ENCODE results near the gene MICAL2. TPM values are rescaled to one million over a fixed set of nuclear protein-coding genes. Genes with fewer than 3 reads are reported as not detected.

Gene MICAL2
- total RNA-seq, 2 donors from 2014 or later: 13.1 to 285 TPM

GRCh38 chr11:12217879-12218278 is 107.5 kb downstream of the MICAL2 start:
- Histone ChIP-seq H3K27ac (no peak overlapping the region), H3K36me3 (no peaks in the 10 kb centered on the region), H3K4me3 (no peak overlapping the region), H3K9me3 (no peaks in the 10 kb centered on the region), H3K27me3 (replicated peaks; ENCODE audit: insufficient read depth) (no peaks in the 10 kb centered on the region), H3K4me1 (replicated peaks) (peaks cover 24% of the 10 kb centered on the region)
- 97% methylated on average over 4 of the region's 4 CpGs for WGBS
- intact Hi-C loops (cut with DNase I): no loop called here
- TF ChIP-seq, protein P1, sequence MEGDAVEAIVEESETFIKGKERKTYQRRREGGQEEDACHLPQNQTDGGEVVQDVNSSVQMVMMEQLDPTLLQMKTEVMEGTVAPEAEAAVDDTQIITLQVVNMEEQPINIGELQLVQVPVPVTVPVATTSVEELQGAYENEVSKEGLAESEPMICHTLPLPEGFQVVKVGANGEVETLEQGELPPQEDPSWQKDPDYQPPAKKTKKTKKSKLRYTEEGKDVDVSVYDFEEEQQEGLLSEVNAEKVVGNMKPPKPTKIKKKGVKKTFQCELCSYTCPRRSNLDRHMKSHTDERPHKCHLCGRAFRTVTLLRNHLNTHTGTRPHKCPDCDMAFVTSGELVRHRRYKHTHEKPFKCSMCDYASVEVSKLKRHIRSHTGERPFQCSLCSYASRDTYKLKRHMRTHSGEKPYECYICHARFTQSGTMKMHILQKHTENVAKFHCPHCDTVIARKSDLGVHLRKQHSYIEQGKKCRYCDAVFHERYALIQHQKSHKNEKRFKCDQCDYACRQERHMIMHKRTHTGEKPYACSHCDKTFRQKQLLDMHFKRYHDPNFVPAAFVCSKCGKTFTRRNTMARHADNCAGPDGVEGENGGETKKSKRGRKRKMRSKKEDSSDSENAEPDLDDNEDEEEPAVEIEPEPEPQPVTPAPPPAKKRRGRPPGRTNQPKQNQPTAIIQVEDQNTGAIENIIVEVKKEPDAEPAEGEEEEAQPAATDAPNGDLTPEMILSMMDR (IDR thresholded peaks at IDR 0.05): no peak
- TF ChIP-seq POLR2A (IDR thresholded peaks at IDR 0.05) (no peak), POLR2AphosphoS5 (IDR thresholded peaks at IDR 0.05) (no peak)
- no peak for DNase-seq (ENCODE audit: low spot score)

GRCh38 chr11:12218909-12219308 is 108.5 kb downstream of the MICAL2 start:
- H3K4me1 ChIP-seq (replicated peaks): peaks cover 24% of the 10 kb centered on the region
- H3K36me3 ChIP-seq: no peaks in the 10 kb centered on the region
- no peaks in the 10 kb centered on the region for H3K9me3 ChIP-seq
- TF ChIP-seq, protein P1 (IDR thresholded peaks at IDR 0.05): no peak
- TF ChIP-seq POLR2A (IDR thresholded peaks at IDR 0.05) (no peak), POLR2AphosphoS5 (IDR thresholded peaks at IDR 0.05) (no peak)
- H3K4me3 ChIP-seq: no peak overlapping the region
- intact Hi-C loops (cut with DNase I): no loop called here
- DNase-seq (ENCODE audit: low spot score): no peak
- H3K27ac ChIP-seq: no peak overlapping the region
- 90% methylated on average over 4 of the region's 4 CpGs for WGBS
- no peaks in the 10 kb centered on the region for H3K27me3 ChIP-seq (replicated peaks; ENCODE audit: insufficient read depth)

GRCh38 chr11:12219757-12220156 is 109.4 kb downstream of the MICAL2 start:
- intact Hi-C loops (cut with DNase I): no loop called here
- peak overlapping the region in 1 of 2 donors; percentile 41 for H3K27ac ChIP-seq

GRCh38 chr11:12220305-12220704 is 109.9 kb downstream of the MICAL2 start:
- TF ChIP-seq POLR2AphosphoS5 (IDR thresholded peaks at IDR 0.05): peak; percentile 31
- TF ChIP-seq, protein P1 (IDR thresholded peaks at IDR 0.05): no peak
- intact Hi-C loops (cut with DNase I): no loop called here
- H3K4me1 ChIP-seq (replicated peaks): peaks cover 30% of the 10 kb centered on the region
- H3K27me3 ChIP-seq (replicated peaks; ENCODE audit: insufficient read depth): no peaks in the 10 kb centered on the region
- 56% methylated on average over 11 of the region's 11 CpGs for WGBS
- H3K36me3 ChIP-seq: no peaks in the 10 kb centered on the region
- no peak overlapping the region for H3K4me3 ChIP-seq
- H3K9me3 ChIP-seq: no peaks in the 10 kb centered on the region
- peak; percentile 73 for DNase-seq (ENCODE audit: low spot score)
- H3K27ac ChIP-seq: peak overlapping the region; percentile 23 to 41

More at GRCh38 chr11:12219757-12220156, 109.4 kb downstream of the MICAL2 start:
- Histone ChIP-seq H3K36me3 (no peaks in the 10 kb centered on the region), H3K4me1 (replicated peaks) (peaks cover 28% of the 10 kb centered on the region), H3K9me3 (no peaks in the 10 kb centered on the region), H3K27me3 (replicated peaks; ENCODE audit: insufficient read depth) (no peaks in the 10 kb centered on the region), H3K4me3 (no peak overlapping the region)
- WGBS: 38% methylated on average over 6 of the region's 6 CpGs
- DNase-seq (ENCODE audit: low spot score): no peak
- TF ChIP-seq POLR2AphosphoS5 (IDR thresholded peaks at IDR 0.05) (no peak), POLR2A (IDR thresholded peaks at IDR 0.05) (no peak)

- H3K36me3 ChIP-seq: no peaks in the 10 kb centered on the region
- no peaks in the 10 kb centered on the region for H3K27me3 ChIP-seq (replicated peaks; ENCODE audit: insufficient read depth)
- no peak for DNase-seq (ENCODE audit: low spot score)
- peaks cover 26% of the 10 kb centered on the region for H3K4me1 ChIP-seq (replicated peaks)
- WGBS: 97% methylated on average over 6 of the region's 6 CpGs
- intact Hi-C loops (cut with DNase I): no loop called here
- no peaks in the 10 kb centered on the region for H3K9me3 ChIP-seq
- no peak overlapping the region for H3K4me3 ChIP-seq
- TF ChIP-seq, protein P1 (IDR thresholded peaks at IDR 0.05): no peak
- TF ChIP-seq POLR2AphosphoS5 (IDR thresholded peaks at IDR 0.05) (no peak), POLR2A (IDR thresholded peaks at IDR 0.05) (no peak)
- H3K27ac ChIP-seq: peak overlapping the region; percentile 23 to 41
Observed at GRCh38 chr11:12221051-12221535, 110.7 kb downstream of the MICAL2 start.
